ENCODE measurements around the gene BNC2.

BNC2 gene

DNA sequence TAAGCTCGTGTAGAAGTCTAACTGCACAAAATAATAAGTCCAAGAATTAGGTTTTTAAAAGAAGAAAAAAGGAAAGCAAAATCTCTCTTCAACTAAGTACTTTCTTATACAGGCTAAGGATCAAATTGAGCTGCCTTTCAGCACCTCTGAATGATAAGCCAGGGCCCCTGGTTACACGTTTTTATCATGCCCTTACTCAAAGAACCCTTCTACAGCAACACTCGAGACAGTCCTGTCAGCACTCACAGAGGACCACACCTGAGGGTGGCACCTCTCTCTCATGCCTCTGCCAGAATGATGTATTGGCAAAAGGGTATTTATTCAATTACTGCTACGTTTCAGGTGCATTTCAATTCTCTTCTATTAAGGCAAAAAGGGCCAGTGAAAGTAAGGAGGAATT lies 150.5 kb downstream of the BNC2 start:
- no peak overlapping the region for H3K27ac ChIP-seq (ENCODE audit: extremely low read depth, low read depth, low read length)
- no peak for TF ChIP-seq WT1 (tag by site-specific recombination; IDR thresholded peaks at IDR 0.05)
- TF ChIP-seq TRIM28 (IDR thresholded peaks at IDR 0.05; ENCODE audit: borderline replicate concordance, low read length): no peak
- TF ChIP-seq ZNF394 (tag by site-specific recombination; IDR thresholded peaks at IDR 0.05; ENCODE audit: borderline replicate concordance): no peak
- no peak for TF ChIP-seq ZNF155 (tag by site-specific recombination; IDR thresholded peaks at IDR 0.05)
- TF ChIP-seq, protein P1, sequence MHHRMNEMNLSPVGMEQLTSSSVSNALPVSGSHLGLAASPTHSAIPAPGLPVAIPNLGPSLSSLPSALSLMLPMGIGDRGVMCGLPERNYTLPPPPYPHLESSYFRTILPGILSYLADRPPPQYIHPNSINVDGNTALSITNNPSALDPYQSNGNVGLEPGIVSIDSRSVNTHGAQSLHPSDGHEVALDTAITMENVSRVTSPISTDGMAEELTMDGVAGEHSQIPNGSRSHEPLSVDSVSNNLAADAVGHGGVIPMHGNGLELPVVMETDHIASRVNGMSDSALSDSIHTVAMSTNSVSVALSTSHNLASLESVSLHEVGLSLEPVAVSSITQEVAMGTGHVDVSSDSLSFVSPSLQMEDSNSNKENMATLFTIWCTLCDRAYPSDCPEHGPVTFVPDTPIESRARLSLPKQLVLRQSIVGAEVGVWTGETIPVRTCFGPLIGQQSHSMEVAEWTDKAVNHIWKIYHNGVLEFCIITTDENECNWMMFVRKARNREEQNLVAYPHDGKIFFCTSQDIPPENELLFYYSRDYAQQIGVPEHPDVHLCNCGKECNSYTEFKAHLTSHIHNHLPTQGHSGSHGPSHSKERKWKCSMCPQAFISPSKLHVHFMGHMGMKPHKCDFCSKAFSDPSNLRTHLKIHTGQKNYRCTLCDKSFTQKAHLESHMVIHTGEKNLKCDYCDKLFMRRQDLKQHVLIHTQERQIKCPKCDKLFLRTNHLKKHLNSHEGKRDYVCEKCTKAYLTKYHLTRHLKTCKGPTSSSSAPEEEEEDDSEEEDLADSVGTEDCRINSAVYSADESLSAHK (tag by site-specific recombination; IDR thresholded peaks at IDR 0.05): no peak
- TF ChIP-seq, protein P2, sequence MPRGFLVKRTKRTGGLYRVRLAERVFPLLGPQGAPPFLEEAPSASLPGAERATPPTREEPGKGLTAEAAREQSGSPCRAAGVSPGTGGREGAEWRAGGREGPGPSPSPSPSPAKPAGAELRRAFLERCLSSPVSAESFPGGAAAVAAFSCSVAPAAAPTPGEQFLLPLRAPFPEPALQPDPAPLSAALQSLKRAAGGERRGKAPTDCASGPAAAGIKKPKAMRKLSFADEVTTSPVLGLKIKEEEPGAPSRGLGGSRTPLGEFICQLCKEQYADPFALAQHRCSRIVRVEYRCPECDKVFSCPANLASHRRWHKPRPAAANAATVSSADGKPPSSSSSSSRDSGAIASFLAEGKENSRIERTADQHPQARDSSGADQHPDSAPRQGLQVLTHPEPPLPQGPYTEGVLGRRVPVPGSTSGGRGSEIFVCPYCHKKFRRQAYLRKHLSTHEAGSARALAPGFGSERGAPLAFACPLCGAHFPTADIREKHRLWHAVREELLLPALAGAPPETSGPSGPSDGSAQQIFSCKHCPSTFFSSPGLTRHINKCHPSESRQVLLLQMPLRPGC (tag by site-specific recombination; IDR thresholded peaks at IDR 0.05): no peak
- TF ChIP-seq HOXD13 (CRISPR knock-in tag; IDR thresholded peaks at IDR 0.05; ENCODE audit: borderline replicate concordance): no peak
- TF ChIP-seq, protein P3, sequence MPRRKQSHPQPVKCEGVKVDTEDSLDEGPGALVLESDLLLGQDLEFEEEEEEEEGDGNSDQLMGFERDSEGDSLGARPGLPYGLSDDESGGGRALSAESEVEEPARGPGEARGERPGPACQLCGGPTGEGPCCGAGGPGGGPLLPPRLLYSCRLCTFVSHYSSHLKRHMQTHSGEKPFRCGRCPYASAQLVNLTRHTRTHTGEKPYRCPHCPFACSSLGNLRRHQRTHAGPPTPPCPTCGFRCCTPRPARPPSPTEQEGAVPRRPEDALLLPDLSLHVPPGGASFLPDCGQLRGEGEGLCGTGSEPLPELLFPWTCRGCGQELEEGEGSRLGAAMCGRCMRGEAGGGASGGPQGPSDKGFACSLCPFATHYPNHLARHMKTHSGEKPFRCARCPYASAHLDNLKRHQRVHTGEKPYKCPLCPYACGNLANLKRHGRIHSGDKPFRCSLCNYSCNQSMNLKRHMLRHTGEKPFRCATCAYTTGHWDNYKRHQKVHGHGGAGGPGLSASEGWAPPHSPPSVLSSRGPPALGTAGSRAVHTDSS (tag by site-specific recombination; IDR thresholded peaks at IDR 0.05): no peak
- TF ChIP-seq, protein P4, sequence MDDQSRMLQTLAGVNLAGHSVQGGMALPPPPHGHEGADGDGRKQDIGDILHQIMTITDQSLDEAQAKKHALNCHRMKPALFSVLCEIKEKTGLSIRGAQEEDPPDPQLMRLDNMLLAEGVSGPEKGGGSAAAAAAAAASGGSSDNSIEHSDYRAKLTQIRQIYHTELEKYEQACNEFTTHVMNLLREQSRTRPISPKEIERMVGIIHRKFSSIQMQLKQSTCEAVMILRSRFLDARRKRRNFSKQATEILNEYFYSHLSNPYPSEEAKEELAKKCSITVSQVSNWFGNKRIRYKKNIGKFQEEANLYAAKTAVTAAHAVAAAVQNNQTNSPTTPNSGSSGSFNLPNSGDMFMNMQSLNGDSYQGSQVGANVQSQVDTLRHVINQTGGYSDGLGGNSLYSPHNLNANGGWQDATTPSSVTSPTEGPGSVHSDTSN (CRISPR knock-in tag; IDR thresholded peaks at IDR 0.05): no peak
- no peak for TF ChIP-seq ZNF600 (tag by site-specific recombination; IDR thresholded peaks at IDR 0.05)
- TF ChIP-seq, protein P5, sequence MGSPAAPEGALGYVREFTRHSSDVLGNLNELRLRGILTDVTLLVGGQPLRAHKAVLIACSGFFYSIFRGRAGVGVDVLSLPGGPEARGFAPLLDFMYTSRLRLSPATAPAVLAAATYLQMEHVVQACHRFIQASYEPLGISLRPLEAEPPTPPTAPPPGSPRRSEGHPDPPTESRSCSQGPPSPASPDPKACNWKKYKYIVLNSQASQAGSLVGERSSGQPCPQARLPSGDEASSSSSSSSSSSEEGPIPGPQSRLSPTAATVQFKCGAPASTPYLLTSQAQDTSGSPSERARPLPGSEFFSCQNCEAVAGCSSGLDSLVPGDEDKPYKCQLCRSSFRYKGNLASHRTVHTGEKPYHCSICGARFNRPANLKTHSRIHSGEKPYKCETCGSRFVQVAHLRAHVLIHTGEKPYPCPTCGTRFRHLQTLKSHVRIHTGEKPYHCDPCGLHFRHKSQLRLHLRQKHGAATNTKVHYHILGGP (tag by site-specific recombination; IDR thresholded peaks at IDR 0.05): no peak
- ChIA-PET CTCF (interaction anchor here (0.7 to 1.8 kb wide), 2 partner anchors 10 to 15 kb away, joined by 4 to 5 read pairs; no protein-coding TSS in a partner anchor), POLR2A (no interaction called here)
- H3K36me3 ChIP-seq (ENCODE audit: control insufficient read depth in 2 of 2, insufficient read depth in 1 of 2, low read length in 2 of 2): no peaks in the 10 kb centered on the region
- H3K4me3 ChIP-seq (ENCODE audit: low read depth, low read length): no peak overlapping the region
- no peaks in the 10 kb centered on the region for H3K9me3 ChIP-seq (ENCODE audit: control insufficient read depth, insufficient read depth, low read depth, low read length)
- no peaks in the 10 kb centered on the region for H3K4me1 ChIP-seq (ENCODE audit: control insufficient read depth, insufficient read depth, low read length)

DNA sequence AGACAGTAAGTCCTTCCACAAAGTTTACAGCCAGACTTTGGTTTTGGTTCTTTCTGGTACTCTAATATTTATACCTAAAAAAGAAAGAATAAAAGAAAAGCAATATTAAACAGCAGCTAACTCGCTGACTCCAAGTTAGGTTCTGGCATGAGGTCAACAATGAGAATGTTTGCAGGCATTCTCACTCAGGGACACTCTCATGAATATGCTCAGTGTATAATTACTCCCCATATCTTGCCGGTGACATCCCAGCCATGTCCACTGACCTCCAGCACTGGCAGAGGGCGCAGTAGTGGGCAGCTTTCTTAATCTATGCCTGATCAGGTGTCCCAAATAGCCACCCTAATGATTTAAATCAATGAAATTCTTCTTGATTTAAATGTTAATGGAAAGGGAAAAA lies 151.5 kb downstream of the BNC2 start:
- Histone ChIP-seq H3K27ac (ENCODE audit: extremely low read depth, low read depth, low read length) (no peak overlapping the region), H3K4me3 (ENCODE audit: low read depth, low read length) (no peak overlapping the region), H3K4me1 (ENCODE audit: control insufficient read depth, insufficient read depth, low read length) (no peaks in the 10 kb centered on the region), H3K9me3 (ENCODE audit: control insufficient read depth, insufficient read depth, low read depth, low read length) (no peaks in the 10 kb centered on the region), H3K36me3 (ENCODE audit: control insufficient read depth in 2 of 2, insufficient read depth in 1 of 2, low read length in 2 of 2) (no peaks in the 10 kb centered on the region)
- POLR2A ChIA-PET: interaction anchor here (0.6 kb wide), 1 partner anchor 30 kb away, joined by 3 read pairs; no protein-coding TSS in a partner anchor
- TF ChIP-seq ZNF155 (tag by site-specific recombination; IDR thresholded peaks at IDR 0.05) (no peak), ZNF121 (tag by site-specific recombination; IDR thresholded peaks at IDR 0.05) (no peak)
- CTCF ChIA-PET: interaction anchor here (1.8 kb wide), 1 partner anchor 14 kb away, joined by 4 read pairs; no protein-coding TSS in a partner anchor

DNA sequence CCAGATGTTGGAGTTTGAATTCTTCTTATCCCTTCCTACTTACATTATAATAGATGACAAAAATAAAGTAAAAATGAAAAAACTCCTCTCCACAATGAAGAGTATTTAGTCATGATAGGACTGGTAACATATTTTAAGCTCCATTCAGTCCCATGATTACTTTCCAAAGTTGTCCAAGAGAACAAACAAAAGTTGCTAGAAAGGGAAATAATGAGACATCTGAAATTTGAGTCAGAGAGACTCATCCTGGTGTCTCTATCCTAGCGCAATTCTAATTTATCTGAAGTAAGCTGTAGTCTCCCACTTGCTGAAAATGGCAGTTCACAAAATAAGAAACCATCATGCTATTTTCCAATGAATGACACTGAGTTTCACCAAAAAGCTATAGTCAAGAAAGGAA lies 152.2 kb downstream of the BNC2 start:
- no peaks in the 10 kb centered on the region for H3K9me3 ChIP-seq (ENCODE audit: control insufficient read depth, insufficient read depth, low read depth, low read length)
- no peaks in the 10 kb centered on the region for H3K36me3 ChIP-seq (ENCODE audit: control insufficient read depth in 2 of 2, insufficient read depth in 1 of 2, low read length in 2 of 2)
- H3K4me3 ChIP-seq (ENCODE audit: low read depth, low read length): no peak overlapping the region
- H3K27ac ChIP-seq (ENCODE audit: extremely low read depth, low read depth, low read length): no peak overlapping the region
- ChIA-PET CTCF (interaction anchor here (1.8 kb wide), 1 partner anchor 13 kb away, joined by 4 read pairs; no protein-coding TSS in a partner anchor), POLR2A (no interaction called here)
- H3K4me1 ChIP-seq (ENCODE audit: control insufficient read depth, insufficient read depth, low read length): no peaks in the 10 kb centered on the region
- TF ChIP-seq ZNF510 (tag by site-specific recombination; IDR thresholded peaks at IDR 0.05; ENCODE audit: insufficient replicate concordance): no peak
- TF ChIP-seq ZFP41 (tag by site-specific recombination; IDR thresholded peaks at IDR 0.05; ENCODE audit: borderline replicate concordance): no peak
- TF ChIP-seq ZNF529 (tag by site-specific recombination; IDR thresholded peaks at IDR 0.05; ENCODE audit: insufficient replicate concordance): no peak
- no peak for TF ChIP-seq ZNF146 (tag by site-specific recombination; IDR thresholded peaks at IDR 0.05)
- TF ChIP-seq ZNF391 (tag by site-specific recombination; IDR thresholded peaks at IDR 0.05; ENCODE audit: borderline replicate concordance, low read depth): no peak
- no peak for TF ChIP-seq MYNN (tag by site-specific recombination; IDR thresholded peaks at IDR 0.05; ENCODE audit: borderline replicate concordance)
- no peak for TF ChIP-seq ZNF558 (tag by site-specific recombination; IDR thresholded peaks at IDR 0.05)
- no peak for TF ChIP-seq ZBTB1 (tag by site-specific recombination; IDR thresholded peaks at IDR 0.05)

All from HEK293 (cell line).